Retina (tissue), 1 donor: ENCODE results near the gene GPC5.

Source experiments
- DNase-seq: peaks from one replicate; pipeline ENCODE4 v3.0.0-alpha.2; 2016

Gene GPC5

GRCh38 chr13:91904597-91904996, 506.2 kb downstream of the GPC5 start:
- DNase-seq, result no peak

- DNase-seq, result no peak
These were observed 509.0 kb downstream of the GPC5 start for GRCh38 chr13:91907398-91907797.

GRCh38 chr13:91909617-91910016, 511.2 kb downstream of the GPC5 start:
- DNase-seq, result no peak

- no peak for DNase-seq
These were observed 524.7 kb downstream of the GPC5 start for GRCh38 chr13:91922969-91923592.

GRCh38 chr13:91930687-91931086, 532.3 kb downstream of the GPC5 start:
- no peak for DNase-seq

- no peak for DNase-seq
These were observed 535.9 kb downstream of the GPC5 start for GRCh38 chr13:91934354-91934753.

GRCh38 chr13:91946498-91947070, 548.2 kb downstream of the GPC5 start:
- peak; percentile 60 for DNase-seq

GRCh38 chr13:91948736-91949135, 550.3 kb downstream of the GPC5 start:
- no peak for DNase-seq

- no peak for DNase-seq
These were observed 552.4 kb downstream of the GPC5 start for GRCh38 chr13:91950803-91951202.

GRCh38 chr13:91955546-91956355, 557.3 kb downstream of the GPC5 start:
- DNase-seq, result no peak

GRCh38 chr13:91960947-91961346, 562.5 kb downstream of the GPC5 start:
- DNase-seq, result no peak

GRCh38 chr13:91962946-91963345, 564.5 kb downstream of the GPC5 start:
- no peak for DNase-seq

GRCh38 chr13:91965511-91965910, 567.1 kb downstream of the GPC5 start:
- DNase-seq, result peak; percentile 73

GRCh38 chr13:91978571-91978970, 580.1 kb downstream of the GPC5 start:
- no peak for DNase-seq

GRCh38 chr13:91986761-91987483, 588.5 kb downstream of the GPC5 start:
- DNase-seq, result no peak

- DNase-seq, result no peak
These were observed 589.9 kb downstream of the GPC5 start for GRCh38 chr13:91988331-91988730.

GRCh38 chr13:92012787-92013186, 614.4 kb downstream of the GPC5 start:
- no peak for DNase-seq

- DNase-seq, result no peak
These were observed 619.3 kb downstream of the GPC5 start for GRCh38 chr13:92017737-92018136.

- DNase-seq, result no peak
These were observed 630.3 kb downstream of the GPC5 start for GRCh38 chr13:92028695-92029094.

- no peak for DNase-seq
These were observed 631.2 kb downstream of the GPC5 start for GRCh38 chr13:92029641-92030040.

- no peak for DNase-seq
These were observed 640.5 kb downstream of the GPC5 start for GRCh38 chr13:92038905-92039304.

- DNase-seq, result no peak
These were observed 644.1 kb downstream of the GPC5 start for GRCh38 chr13:92042522-92042921.

GRCh38 chr13:92044351-92044750, 645.9 kb downstream of the GPC5 start:
- DNase-seq, result no peak

- no peak for DNase-seq
These were observed 656.0 kb downstream of the GPC5 start for GRCh38 chr13:92054389-92054788.
